Activated CD8-positive, alpha-beta memory T cell treated with anti-CD3 and anti-CD28 coated beads, Interleukin-2, amount 10 ng/mL, durations not matched to agents 7 days and 5 days (primary cell): Measurements from ENCODE around the gene RXRA. TPM values are rescaled to one million over a fixed set of nuclear protein-coding genes. Genes with fewer than 3 reads are reported as not detected.

Experiments
- ATAC-seq: fragments of 150-1000 bp; cut with Tn5 transposase; one replicate; pipeline ENCODE4 v1.10.0; 2021; ENCODE audit warnings: moderate library complexity
- CTCF ChIA-PET: fragments of 350-600 bp; sonication (Branson Sonifier 250); formaldehyde crosslinking; loops from one replicate; lab custom pipeline; 2021; ENCODE audit warnings: antibody characterized with exemption; lab: Charles Lee
- DNase-seq: peaks from one replicate; pipeline ENCODE4 v3.0.0-alpha.2; 2020
- H3K27ac Mint-ChIP-seq: one replicate; pipeline ENCODE4 v1.8.0; 2021; ENCODE audit warnings: mild to moderate bottlenecking, mixed read lengths
- H3K27me3 Mint-ChIP-seq: one replicate; pipeline ENCODE4 v1.8.0; 2021; ENCODE audit warnings: mixed read lengths
- H3K36me3 Mint-ChIP-seq: one replicate; pipeline ENCODE4 v1.8.0; 2021; ENCODE audit warnings: mild to moderate bottlenecking, mixed read lengths
- H3K4me1 Mint-ChIP-seq: one replicate; pipeline ENCODE4 v1.8.0; 2021; ENCODE audit warnings: mixed read lengths
- H3K4me3 Mint-ChIP-seq: one replicate; pipeline ENCODE4 v1.8.0; 2021; ENCODE audit warnings: mild to moderate bottlenecking, moderate library complexity, mixed read lengths
- H3K9me3 Mint-ChIP-seq: one replicate; pipeline ENCODE4 v1.8.0; 2022; ENCODE audit warnings: low read depth, mixed read lengths
- total RNA-seq, 2 experiments: library from RNA; stranded (reverse); gene quantifications; one replicate each; pipeline ENCODE4 v1.2.3, GENCODE V29; 2021

RXRA gene
- total RNA-seq, 2 experiments from 2014 or later, result 0.91 to 1.5 TPM

DNA sequence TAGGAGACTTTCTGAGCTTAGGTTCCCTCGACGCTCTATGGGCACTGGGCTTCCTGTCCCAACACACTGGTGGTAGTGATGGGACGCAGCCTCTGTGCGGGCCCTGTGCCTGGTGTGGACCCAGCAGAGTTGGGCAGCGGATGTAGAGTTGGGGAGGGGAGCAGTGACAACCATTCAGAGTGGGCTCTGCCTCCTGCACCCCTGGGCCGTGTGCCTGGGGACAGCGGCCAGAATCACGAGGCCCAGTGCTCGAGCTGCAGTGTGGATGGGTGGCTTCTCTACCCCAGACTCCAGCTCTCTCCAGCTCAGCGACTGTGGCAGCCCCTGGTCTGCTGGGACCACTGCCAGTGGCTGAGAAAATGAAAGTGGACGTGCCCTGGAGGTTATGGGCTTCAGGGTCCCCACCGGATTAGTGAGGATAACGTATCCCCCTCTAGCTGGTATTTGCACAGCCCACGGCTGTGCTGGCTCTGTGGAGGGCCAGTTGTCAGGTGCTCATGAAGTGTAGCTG lies 18.6 kb downstream of the RXRA start:
- no peaks in the 10 kb centered on the region for H3K9me3 Mint-ChIP-seq
- DNase-seq, result no peak
- ATAC-seq, result no peak
- no peaks in the 10 kb centered on the region for H3K27me3 Mint-ChIP-seq
- peaks cover 11% of the 10 kb centered on the region for H3K4me1 Mint-ChIP-seq
- H3K36me3 Mint-ChIP-seq, result no peaks in the 10 kb centered on the region
- CTCF ChIA-PET, result interaction anchor here (0.9 kb wide), 1 partner anchor 17 kb away, joined by 3 read pairs; no protein-coding TSS in a partner anchor
- no peak overlapping the region for H3K27ac Mint-ChIP-seq
- no peak overlapping the region for H3K4me3 Mint-ChIP-seq

- Mint-ChIP-seq H3K4me3 (no peak overlapping the region), H3K27me3 (no peaks in the 10 kb centered on the region), H3K4me1 (peaks cover 11% of the 10 kb centered on the region), H3K9me3 (no peaks in the 10 kb centered on the region), H3K27ac (no peak overlapping the region), H3K36me3 (no peaks in the 10 kb centered on the region)
- no peak for DNase-seq
- CTCF ChIA-PET, result no interaction called here
- no peak for ATAC-seq
Observed at GRCh38 chr9:134345737-134346136, 19.5 kb downstream of the RXRA start.

GRCh38 chr9:134346151-134346550 lies 19.9 kb downstream of the RXRA start:
- no peaks in the 10 kb centered on the region for H3K27me3 Mint-ChIP-seq
- H3K4me3 Mint-ChIP-seq, result no peak overlapping the region
- CTCF ChIA-PET, result no interaction called here
- DNase-seq (no peak), ATAC-seq (no peak)
- H3K27ac Mint-ChIP-seq, result no peak overlapping the region
- H3K9me3 Mint-ChIP-seq, result no peaks in the 10 kb centered on the region
- H3K36me3 Mint-ChIP-seq, result no peaks in the 10 kb centered on the region
- peaks cover 11% of the 10 kb centered on the region for H3K4me1 Mint-ChIP-seq

DNA sequence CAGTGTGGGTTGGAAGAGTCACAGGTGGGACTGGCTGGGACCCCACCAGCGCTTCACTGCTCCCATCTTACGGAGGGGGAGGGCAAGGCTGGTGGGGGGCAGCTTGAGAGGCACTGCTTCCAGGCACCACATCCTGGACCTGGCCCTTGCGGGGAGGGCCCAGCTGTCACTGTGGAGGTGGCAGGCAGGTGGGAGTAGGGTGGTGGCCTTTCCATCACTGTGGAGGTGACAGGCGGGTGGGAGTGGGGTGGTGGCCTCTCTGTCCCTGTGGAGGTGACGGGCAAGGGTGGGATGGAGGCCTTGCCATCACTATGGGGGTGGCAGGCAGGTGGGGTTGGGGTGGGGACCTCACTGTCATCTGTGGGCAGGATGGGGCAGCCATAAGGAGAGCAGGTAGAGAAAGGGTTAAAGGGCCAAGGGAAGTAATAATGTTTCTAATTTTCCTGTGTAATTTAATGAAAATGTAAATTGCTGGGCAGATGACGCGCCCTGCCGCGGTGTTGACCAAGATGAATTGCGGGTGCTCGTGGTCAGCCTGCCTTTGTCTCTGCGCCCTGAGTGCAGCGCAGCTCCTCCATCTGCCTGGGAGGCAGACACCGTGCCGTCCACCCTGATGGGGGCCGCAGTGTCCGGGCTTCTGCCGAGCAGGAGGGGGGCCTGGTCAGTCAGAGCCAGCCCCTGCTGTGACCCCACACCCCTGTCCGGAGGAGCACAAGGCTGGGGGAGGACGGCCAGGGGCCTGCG lies 20.8 kb downstream of the RXRA start:
- no peak overlapping the region for H3K27ac Mint-ChIP-seq
- no peak overlapping the region for H3K4me3 Mint-ChIP-seq
- peaks cover 11% of the 10 kb centered on the region for H3K4me1 Mint-ChIP-seq
- DNase-seq, result no peak
- no peaks in the 10 kb centered on the region for H3K36me3 Mint-ChIP-seq
- H3K9me3 Mint-ChIP-seq, result no peaks in the 10 kb centered on the region
- ATAC-seq, result no peak
- no peaks in the 10 kb centered on the region for H3K27me3 Mint-ChIP-seq
- CTCF ChIA-PET, result no interaction called here

DNA sequence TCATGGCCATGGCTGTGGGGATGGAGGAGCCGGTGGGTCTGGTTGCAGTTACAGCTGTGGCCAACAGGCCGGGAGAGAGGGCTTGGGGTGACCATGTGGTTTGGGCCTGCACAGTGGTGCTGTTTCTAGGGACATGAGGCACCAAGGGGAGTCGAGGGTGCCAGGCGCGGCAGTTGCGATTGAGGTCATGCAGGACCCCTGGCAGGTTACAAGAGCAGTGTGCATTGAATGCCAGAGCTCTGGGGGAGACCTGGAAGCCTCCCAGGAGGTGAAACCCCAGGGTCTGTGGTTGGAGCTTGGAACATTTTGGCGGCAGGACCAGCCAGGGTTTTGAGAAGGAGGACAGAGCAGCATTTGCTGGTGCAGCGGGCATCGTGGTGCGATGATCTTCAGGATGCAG lies 21.7 kb downstream of the RXRA start:
- DNase-seq (no peak), ATAC-seq (no peak)
- H3K27ac Mint-ChIP-seq, result no peak overlapping the region
- H3K9me3 Mint-ChIP-seq, result no peaks in the 10 kb centered on the region
- no peak overlapping the region for H3K4me3 Mint-ChIP-seq
- CTCF ChIA-PET, result interaction anchor here (0.6 kb wide), 1 partner anchor 857 kb away, joined by 3 read pairs; no protein-coding TSS in a partner anchor
- peaks cover 11% of the 10 kb centered on the region for H3K4me1 Mint-ChIP-seq
- H3K36me3 Mint-ChIP-seq, result no peaks in the 10 kb centered on the region
- H3K27me3 Mint-ChIP-seq, result no peaks in the 10 kb centered on the region

- CTCF ChIA-PET, result no interaction called here
- no peak overlapping the region for H3K4me3 Mint-ChIP-seq
Observed at GRCh38 chr9:134348404-134349155, 22.3 kb downstream of the RXRA start.

GRCh38 chr9:134349936-134350335 lies 23.7 kb downstream of the RXRA start:
- CTCF ChIA-PET, result interaction anchor here (1.1 kb wide), 1 partner anchor 93 kb away, joined by 4 read pairs; no protein-coding TSS in a partner anchor

More at GRCh38 chr9:134348404-134349155, 22.3 kb downstream of the RXRA start:
- no peaks in the 10 kb centered on the region for H3K9me3 Mint-ChIP-seq
- H3K36me3 Mint-ChIP-seq, result no peaks in the 10 kb centered on the region
- H3K27me3 Mint-ChIP-seq, result no peaks in the 10 kb centered on the region
- no peak for ATAC-seq
- DNase-seq, result no peak
- no peak overlapping the region for H3K27ac Mint-ChIP-seq
- peaks cover 11% of the 10 kb centered on the region for H3K4me1 Mint-ChIP-seq

GRCh38 chr9:134350416-134350994 lies 24.2 kb downstream of the RXRA start:
- H3K27ac Mint-ChIP-seq, result no peak overlapping the region
- no peaks in the 10 kb centered on the region for H3K36me3 Mint-ChIP-seq
- no peaks in the 10 kb centered on the region for H3K9me3 Mint-ChIP-seq
- no peak overlapping the region for H3K4me3 Mint-ChIP-seq
- no peak for ATAC-seq
- H3K27me3 Mint-ChIP-seq, result no peaks in the 10 kb centered on the region
- no peaks in the 10 kb centered on the region for H3K4me1 Mint-ChIP-seq
- CTCF ChIA-PET, result interaction anchor here (1.1 kb wide), 1 partner anchor 93 kb away, joined by 4 read pairs; no protein-coding TSS in a partner anchor
- DNase-seq, result no peak

More at GRCh38 chr9:134349936-134350335, 23.7 kb downstream of the RXRA start:
- ATAC-seq (no peak), DNase-seq (no peak)
- no peaks in the 10 kb centered on the region for H3K27me3 Mint-ChIP-seq
- peaks cover 2% of the 10 kb centered on the region for H3K4me1 Mint-ChIP-seq
- no peak overlapping the region for H3K4me3 Mint-ChIP-seq
- H3K9me3 Mint-ChIP-seq, result no peaks in the 10 kb centered on the region
- H3K27ac Mint-ChIP-seq, result no peak overlapping the region
- no peaks in the 10 kb centered on the region for H3K36me3 Mint-ChIP-seq

DNA sequence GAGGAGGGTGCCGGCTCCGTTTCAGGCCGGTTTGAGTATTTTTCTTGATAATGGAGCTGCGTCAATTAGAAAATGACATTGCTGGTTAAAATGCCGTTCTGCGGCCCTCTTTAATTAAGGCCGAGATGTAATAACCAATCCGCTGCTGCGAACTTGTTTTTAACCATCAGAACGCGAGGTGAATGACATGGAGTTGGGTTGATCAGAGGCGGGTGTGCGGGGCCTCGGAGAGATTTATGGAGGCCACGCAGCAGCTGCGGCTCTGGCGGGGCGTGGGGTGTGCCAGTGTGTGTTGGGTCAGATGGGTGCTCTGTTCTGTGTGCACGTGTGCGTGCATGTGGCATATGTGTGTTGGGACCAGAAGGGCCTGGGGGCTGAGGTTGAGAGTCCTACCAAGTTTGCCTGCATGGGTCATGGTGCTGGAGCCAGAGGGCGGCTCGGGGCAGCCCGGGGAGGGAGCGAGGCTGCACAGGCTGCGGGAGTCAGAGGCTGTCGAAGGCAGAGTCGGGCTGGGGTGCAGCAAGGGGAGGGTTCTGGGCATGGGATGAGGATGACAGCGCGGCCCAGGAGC lies 25.4 kb downstream of the RXRA start:
- no peaks in the 10 kb centered on the region for H3K9me3 Mint-ChIP-seq
- H3K27me3 Mint-ChIP-seq, result no peaks in the 10 kb centered on the region
- no peaks in the 10 kb centered on the region for H3K4me1 Mint-ChIP-seq
- H3K4me3 Mint-ChIP-seq, result no peak overlapping the region
- DNase-seq (no peak), ATAC-seq (no peak)
- CTCF ChIA-PET, result no interaction called here
- H3K36me3 Mint-ChIP-seq, result no peaks in the 10 kb centered on the region
- no peak overlapping the region for H3K27ac Mint-ChIP-seq

GRCh38 chr9:134352247-134352933 lies 26.1 kb downstream of the RXRA start:
- ATAC-seq (no peak), DNase-seq (no peak)
- H3K27ac Mint-ChIP-seq, result no peak overlapping the region
- H3K36me3 Mint-ChIP-seq, result no peaks in the 10 kb centered on the region
- H3K9me3 Mint-ChIP-seq, result no peaks in the 10 kb centered on the region
- no peaks in the 10 kb centered on the region for H3K4me1 Mint-ChIP-seq
- CTCF ChIA-PET, result no interaction called here
- H3K27me3 Mint-ChIP-seq, result no peaks in the 10 kb centered on the region
- no peak overlapping the region for H3K4me3 Mint-ChIP-seq

DNA sequence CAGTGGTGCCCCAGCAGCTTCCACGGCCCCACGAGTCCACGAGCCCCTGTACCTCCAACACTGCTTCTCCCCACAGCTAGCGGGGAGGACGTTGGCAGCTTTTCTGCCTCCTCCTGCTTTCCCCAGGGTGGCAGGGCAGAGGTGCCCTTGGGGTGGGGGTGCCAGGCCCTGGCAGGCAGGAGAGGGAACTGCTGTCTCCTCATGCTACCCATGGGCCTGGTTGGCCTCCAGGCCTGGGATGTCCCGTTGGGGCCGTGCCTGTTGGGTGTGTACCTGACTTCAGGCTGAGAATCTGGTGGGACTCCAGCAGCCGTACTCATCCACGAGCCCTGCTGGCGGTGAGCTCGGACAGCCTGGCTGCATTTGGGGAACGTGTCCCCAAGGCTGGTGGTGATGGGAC lies 27.3 kb downstream of the RXRA start:
- ATAC-seq (no peak), DNase-seq (no peak)
- Mint-ChIP-seq H3K27me3 (no peaks in the 10 kb centered on the region), H3K4me3 (no peak overlapping the region), H3K36me3 (no peaks in the 10 kb centered on the region), H3K4me1 (no peaks in the 10 kb centered on the region), H3K9me3 (no peaks in the 10 kb centered on the region), H3K27ac (no peak overlapping the region)
- CTCF ChIA-PET, result no interaction called here

- Mint-ChIP-seq H3K36me3 (no peaks in the 10 kb centered on the region), H3K27ac (no peak overlapping the region), H3K4me1 (no peaks in the 10 kb centered on the region), H3K27me3 (no peaks in the 10 kb centered on the region), H3K9me3 (no peaks in the 10 kb centered on the region), H3K4me3 (no peak overlapping the region)
- CTCF ChIA-PET, result no interaction called here
- no peak for DNase-seq
- ATAC-seq, result no peak
Observed at GRCh38 chr9:134355158-134355557, 28.9 kb downstream of the RXRA start.
